Measurements from ENCODE around the gene GPRIN1.

- TF ChIP-seq NR3C1 (CRISPR knock-in tag; conservative IDR thresholded peaks at IDR 0.05; ENCODE audit: low read depth) (no peak), IRF2 (CRISPR knock-in tag; IDR thresholded peaks at IDR 0.05; ENCODE audit: borderline replicate concordance, low read depth) (no peak), ATF1 (CRISPR knock-in tag; IDR thresholded peaks at IDR 0.05) (no peak)
Observed at GRCh38 chr5:176606875-176607274, 3.1 kb downstream of the GPRIN1 start.

Measured in WTC11 (cell line).